ENCODE results near the gene KSR2. TPM values are rescaled to one million over a fixed set of nuclear protein-coding genes. Genes with fewer than 3 reads are reported as not detected.
"Not testable (repeated sequence)": the region's sequence is repeated elsewhere in the genome, so short reads cannot be mapped to it uniquely, and the experiment has no call there.

KSR2 gene
- total RNA-seq, 2 donors from 2014 or later, result 0.07 to 0.08 TPM

DNA sequence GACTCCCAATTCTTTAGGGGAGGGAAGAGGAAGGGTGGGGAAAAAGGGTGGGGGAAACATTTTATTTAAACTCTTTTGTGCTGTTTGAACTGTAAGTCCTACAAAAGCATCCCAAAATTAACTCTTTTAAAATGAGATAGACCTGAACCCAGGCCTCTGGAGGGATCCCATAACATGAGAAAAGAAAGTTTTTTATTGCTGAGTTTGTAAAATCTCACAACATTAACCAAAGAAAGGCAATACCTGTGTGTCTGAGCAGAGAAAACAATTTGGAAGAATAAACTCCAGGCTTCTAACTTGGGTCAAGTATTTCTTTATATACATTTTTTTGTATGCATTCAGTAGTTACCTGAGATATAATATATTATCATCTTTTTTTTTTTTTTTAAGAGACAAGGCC lies 107.1 kb downstream of the KSR2 start:
- DNase-seq (ENCODE audit: low spot score), result no peak
- Histone ChIP-seq H3K4me3 (no peak overlapping the region), H3K27ac (no peak overlapping the region), H3K27me3 (no peaks in the 10 kb centered on the region), H3K4me1 (no peaks in the 10 kb centered on the region), H3K36me3 (no peaks in the 10 kb centered on the region), H3K9me3 (no peaks in the 10 kb centered on the region)
- TF ChIP-seq CTCF (IDR thresholded peaks at IDR 0.05), result no peak

DNA sequence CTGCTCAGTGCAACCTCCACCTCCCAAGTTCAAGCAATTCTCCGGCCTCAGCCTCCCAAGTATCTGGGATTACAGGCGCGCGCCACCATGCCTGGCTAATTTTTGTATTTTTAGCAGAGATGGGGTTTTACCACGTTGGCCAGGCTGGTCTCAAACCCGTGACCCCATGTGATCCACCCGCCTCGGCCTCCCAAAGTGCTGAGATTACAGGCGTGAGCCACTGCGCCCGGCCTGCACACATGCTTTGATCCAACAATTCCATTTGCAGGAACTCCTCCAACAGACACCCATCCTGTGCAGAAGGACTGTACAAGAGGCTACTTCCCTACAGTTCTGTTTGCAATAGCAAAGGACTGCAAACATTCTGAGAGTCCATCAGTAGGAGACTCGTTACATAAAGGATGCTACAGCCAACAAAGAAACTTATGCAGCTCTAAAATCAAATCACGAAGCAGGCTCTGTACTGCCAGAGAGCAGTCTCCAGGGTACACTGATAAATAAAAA lies 108.0 kb downstream of the KSR2 start:
- not testable (repeated sequence) for H3K27me3 ChIP-seq; H3K4me3 ChIP-seq; H3K27ac ChIP-seq; DNase-seq (ENCODE audit: low spot score); H3K9me3 ChIP-seq; H3K36me3 ChIP-seq; H3K4me1 ChIP-seq

GRCh38 chr12:117860111-117860510 lies 108.7 kb downstream of the KSR2 start:
- Histone ChIP-seq H3K9me3 (no peaks in the 10 kb centered on the region), H3K27ac (no peak overlapping the region), H3K4me3 (no peak overlapping the region), H3K36me3 (no peaks in the 10 kb centered on the region), H3K4me1 (no peaks in the 10 kb centered on the region), H3K27me3 (no peaks in the 10 kb centered on the region)
- DNase-seq (ENCODE audit: low spot score), result no peak
- no peak for TF ChIP-seq CTCF (IDR thresholded peaks at IDR 0.05)

- Histone ChIP-seq H3K36me3 (no peaks in the 10 kb centered on the region), H3K4me3 (no peak overlapping the region), H3K4me1 (no peaks in the 10 kb centered on the region), H3K27me3 (no peaks in the 10 kb centered on the region), H3K27ac (no peak overlapping the region), H3K9me3 (peaks cover 0 to 6% of the 10 kb centered on the region in 2 donors)
- no peak for DNase-seq (ENCODE audit: low spot score)
- TF ChIP-seq CTCF (IDR thresholded peaks at IDR 0.05), result peak; percentile 29 to 65
Measured at GRCh38 chr12:117857632-117858612, 110.9 kb downstream of the KSR2 start.

- H3K36me3 ChIP-seq; H3K9me3 ChIP-seq; H3K4me1 ChIP-seq; H3K4me3 ChIP-seq; H3K27ac ChIP-seq; H3K27me3 ChIP-seq; DNase-seq (ENCODE audit: low spot score): not testable (repeated sequence)
Measured at GRCh38 chr12:117857139-117857538, 111.7 kb downstream of the KSR2 start.

DNA sequence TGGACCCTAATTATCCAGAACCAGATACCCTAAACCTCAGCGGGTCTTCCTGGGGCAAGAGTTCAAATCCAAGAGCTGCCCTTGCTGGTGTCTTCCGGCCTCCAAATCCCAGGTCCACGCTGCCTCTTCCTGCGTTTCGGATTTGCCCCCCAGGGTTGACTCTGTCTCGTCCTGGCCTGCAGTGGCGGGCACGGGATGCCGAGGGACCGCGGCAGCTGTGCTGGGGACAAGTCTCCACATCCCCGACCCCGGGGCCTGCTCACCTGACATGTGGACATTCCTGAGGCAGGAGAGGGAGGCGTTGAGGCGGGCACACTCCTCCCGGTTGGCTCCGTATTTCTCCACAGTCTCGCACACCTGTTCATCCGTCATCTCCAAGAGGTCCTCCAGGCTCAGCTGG lies 113.6 kb downstream of the KSR2 start:
- H3K27me3 ChIP-seq, result no peaks in the 10 kb centered on the region

More for the DNA sequence above, 113.6 kb downstream of the KSR2 start:
- H3K4me3 ChIP-seq, result no peak overlapping the region
- DNase-seq (ENCODE audit: low spot score), result no peak
- no peak overlapping the region for H3K27ac ChIP-seq
- H3K36me3 ChIP-seq, result no peaks in the 10 kb centered on the region
- no peak for TF ChIP-seq CTCF (IDR thresholded peaks at IDR 0.05)
- no peaks in the 10 kb centered on the region for H3K4me1 ChIP-seq
- peaks cover 0 to 6% of the 10 kb centered on the region in 2 donors for H3K9me3 ChIP-seq

Measured in right atrium auricular region (tissue), 2 donors.